DMS 273 (cell line): ENCODE measurements around the gene PPP4C.
"Not testable (repeated sequence)": the region's sequence is repeated elsewhere in the genome, so short reads cannot be mapped to it uniquely, and the experiment has no call there.

Experiments
- DNase-seq: peaks from one replicate; lab custom pipeline; 2025; ENCODE audit not compliant: unreplicated experiment; lab: John Stamatoyannopoulos, UW

The PPP4C gene

GRCh38 chr16:30096105-30096861 is 20.5 kb downstream of the PPP4C start, which contains the start of gene YPEL3:
Gene YPEL3 (minus strand): TSS chr16:30096213. CDS start chr16:30095482, 731 bp downstream.
- peak; percentile 96 for DNase-seq

- no peak for DNase-seq
These were observed 21.2 kb downstream of the PPP4C start for GRCh38 chr16:30096862-30097563.

- DNase-seq: no peak
These were observed 28.3 kb downstream of the PPP4C start for GRCh38 chr16:30104090-30104489.

- no peak for DNase-seq
These were observed 28.7 kb downstream of the PPP4C start for GRCh38 chr16:30104492-30104891.

GRCh38 chr16:30108059-30108850 is 32.5 kb downstream of the PPP4C start:
- DNase-seq: no peak

- peak; percentile 57 for DNase-seq
These were observed 34.9 kb downstream of the PPP4C start for GRCh38 chr16:30110661-30111060.

- peak; percentile 54 for DNase-seq
These were observed 36.6 kb downstream of the PPP4C start for GRCh38 chr16:30112197-30113030.

- DNase-seq: no peak
These were observed 37.4 kb downstream of the PPP4C start, which contains the start of gene GDPD3 for GRCh38 chr16:30113031-30113710. Gene GDPD3 (minus strand): TSS chr16:30113537. CDS start chr16:30113478, 59 bp downstream.

GRCh38 chr16:30113711-30114333 is 38.0 kb downstream of the PPP4C start:
- no peak for DNase-seq

- no peak for DNase-seq
These were observed 38.6 kb downstream of the PPP4C start for GRCh38 chr16:30114411-30114810.

GRCh38 chr16:30114833-30115232 is 39.0 kb downstream of the PPP4C start:
- DNase-seq: not testable (repeated sequence)

GRCh38 chr16:30115238-30115637 is 39.4 kb downstream of the PPP4C start:
- no peak for DNase-seq

- no peak for DNase-seq
These were observed 40.8 kb downstream of the PPP4C start for GRCh38 chr16:30116291-30117207.

GRCh38 chr16:30117768-30118167 is 42.0 kb downstream of the PPP4C start:
- DNase-seq: no peak

- peak; percentile 31 for DNase-seq
These were observed 43.6 kb downstream of the PPP4C start for GRCh38 chr16:30119428-30119827.

- DNase-seq: no peak
These were observed 44.7 kb downstream of the PPP4C start for GRCh38 chr16:30120340-30121105.

GRCh38 chr16:30121741-30122571 is 46.2 kb downstream of the PPP4C start:
- no peak for DNase-seq
